Measurements from ENCODE around the gene ATF7. TPM values are rescaled to one million over a fixed set of nuclear protein-coding genes. Genes with fewer than 3 reads are reported as not detected.
A peak's percentile ranks its signal among the peaks of the same experiment; 100 is the strongest.

ATF7 gene
- total RNA-seq, 2 experiments from 2014 or later = 19.3 to 20.7 TPM

DNA sequence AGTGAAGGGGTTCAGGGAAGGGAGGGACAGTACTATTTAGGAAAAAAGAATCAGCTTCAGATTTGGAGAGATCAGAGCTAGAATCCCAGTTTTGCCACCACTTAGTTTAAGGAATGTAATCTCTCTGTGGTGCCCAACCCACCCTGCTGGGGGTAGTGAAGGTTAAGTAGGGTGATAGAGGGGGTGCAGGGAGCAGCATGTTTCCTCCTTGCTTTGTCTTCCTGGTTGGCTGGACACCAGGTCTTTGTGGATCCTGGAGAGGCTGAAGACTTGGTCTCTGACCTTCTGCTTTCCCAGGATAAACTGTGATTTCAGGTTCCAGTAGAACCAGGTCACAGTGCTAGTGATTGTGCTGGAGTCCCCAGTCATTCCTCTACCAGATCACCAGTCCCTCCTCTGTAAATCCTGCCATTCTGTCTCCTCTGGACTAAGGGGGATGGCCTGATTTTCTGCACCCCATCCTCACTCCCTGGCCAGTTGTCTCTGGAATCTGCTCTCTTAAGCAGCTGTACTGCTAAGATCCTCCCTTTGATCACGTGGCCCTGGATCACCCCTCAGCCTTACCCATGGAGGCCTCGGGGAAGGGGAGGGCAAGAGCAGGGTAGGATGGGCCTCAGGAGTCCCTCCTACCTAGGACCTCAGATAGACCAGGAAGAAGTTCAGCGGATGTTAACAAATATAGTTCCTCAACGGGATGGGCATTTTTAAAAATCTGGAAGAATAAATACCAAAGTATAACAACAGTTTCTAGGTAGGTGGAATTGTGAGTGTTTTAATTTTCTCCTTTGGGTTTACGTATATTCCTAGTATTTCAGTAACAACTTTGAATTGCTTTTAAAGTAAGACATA is 130.1 kb downstream of the ATF7 start:
- ChIA-PET CTCF (interaction anchor here (1.0 to 1.6 kb wide), 2 partner anchors 19 to 20 kb away, joined by 3 to 4 read pairs; no protein-coding TSS in a partner anchor), POLR2A (interaction anchor here (2.9 kb wide), 1 partner anchor 14 kb away, joined by 11 read pairs; no protein-coding TSS in a partner anchor)
- Mint-ChIP-seq H3K27me3 (no peaks in the 10 kb centered on the region), H3K4me3 (no peak overlapping the region), H3K9me3 (no peaks in the 10 kb centered on the region), H3K27ac (no peak overlapping the region), H3K36me3 (no peaks in the 10 kb centered on the region), H3K4me1 (ENCODE audit: low read depth) (peaks cover 43% of the 10 kb centered on the region)
- no peak for DNase-seq
- intact Hi-C loops (cut with micrococcal nuclease) = no loop called here

DNA sequence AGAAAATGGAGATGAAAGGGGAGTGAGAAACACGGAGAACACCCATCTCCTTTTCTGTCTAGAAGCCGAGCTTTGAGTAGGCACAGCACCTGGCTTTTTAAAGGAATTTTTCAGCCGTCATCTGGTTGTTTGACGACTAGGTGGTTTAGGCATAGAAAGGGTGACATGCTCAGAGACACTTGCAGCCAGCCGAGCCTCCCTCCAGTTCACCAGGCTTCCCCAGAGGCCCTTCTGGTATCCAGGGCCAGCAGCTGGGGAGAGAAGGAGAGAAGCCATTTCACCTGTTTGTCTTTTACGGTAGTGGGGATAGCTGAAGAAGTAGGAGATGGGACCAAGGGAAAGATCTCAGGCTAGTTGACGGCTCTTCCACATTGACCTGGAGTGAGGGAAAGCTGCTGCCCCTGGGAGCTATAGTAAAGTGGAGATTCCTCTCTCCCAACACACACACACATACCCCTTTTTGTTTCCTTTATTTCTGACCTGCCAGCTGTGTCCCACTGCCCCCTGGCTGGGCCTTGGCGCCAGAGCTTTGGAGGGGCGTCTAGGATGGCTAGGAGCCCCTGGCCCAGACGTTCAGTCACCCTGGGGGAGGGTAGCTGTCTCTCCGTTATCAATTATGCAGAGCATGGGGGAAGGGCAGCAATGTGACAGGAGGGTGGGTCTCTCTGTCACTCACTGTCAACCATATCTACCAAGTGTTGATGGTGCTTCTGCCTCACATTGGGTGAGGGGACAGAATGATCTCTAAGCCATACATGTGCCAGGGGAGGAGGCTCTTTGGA is 132.4 kb downstream of the ATF7 start:
- intact Hi-C loops (cut with micrococcal nuclease) = no loop called here
- H3K4me1 Mint-ChIP-seq (ENCODE audit: low read depth) = peaks cover 33% of the 10 kb centered on the region
- peak overlapping the region; percentile 76 for H3K27ac Mint-ChIP-seq
- DNase-seq = no peak
- H3K9me3 Mint-ChIP-seq = no peaks in the 10 kb centered on the region
- H3K27me3 Mint-ChIP-seq = no peaks in the 10 kb centered on the region
- POLR2A ChIA-PET = interaction anchor here (0.9 to 2.9 kb wide), 2 partner anchors 11 to 169 kb away, joined by 3 to 11 read pairs; no protein-coding TSS in a partner anchor
- H3K4me3 Mint-ChIP-seq = peak overlapping the region; percentile 80
- CTCF ChIA-PET = interaction anchor here (0.8 to 3.4 kb wide), 8 partner anchors 9 to 170 kb away, joined by 3 to 15 read pairs (median 3); no protein-coding TSS in a partner anchor
- H3K36me3 Mint-ChIP-seq = no peaks in the 10 kb centered on the region

DNA sequence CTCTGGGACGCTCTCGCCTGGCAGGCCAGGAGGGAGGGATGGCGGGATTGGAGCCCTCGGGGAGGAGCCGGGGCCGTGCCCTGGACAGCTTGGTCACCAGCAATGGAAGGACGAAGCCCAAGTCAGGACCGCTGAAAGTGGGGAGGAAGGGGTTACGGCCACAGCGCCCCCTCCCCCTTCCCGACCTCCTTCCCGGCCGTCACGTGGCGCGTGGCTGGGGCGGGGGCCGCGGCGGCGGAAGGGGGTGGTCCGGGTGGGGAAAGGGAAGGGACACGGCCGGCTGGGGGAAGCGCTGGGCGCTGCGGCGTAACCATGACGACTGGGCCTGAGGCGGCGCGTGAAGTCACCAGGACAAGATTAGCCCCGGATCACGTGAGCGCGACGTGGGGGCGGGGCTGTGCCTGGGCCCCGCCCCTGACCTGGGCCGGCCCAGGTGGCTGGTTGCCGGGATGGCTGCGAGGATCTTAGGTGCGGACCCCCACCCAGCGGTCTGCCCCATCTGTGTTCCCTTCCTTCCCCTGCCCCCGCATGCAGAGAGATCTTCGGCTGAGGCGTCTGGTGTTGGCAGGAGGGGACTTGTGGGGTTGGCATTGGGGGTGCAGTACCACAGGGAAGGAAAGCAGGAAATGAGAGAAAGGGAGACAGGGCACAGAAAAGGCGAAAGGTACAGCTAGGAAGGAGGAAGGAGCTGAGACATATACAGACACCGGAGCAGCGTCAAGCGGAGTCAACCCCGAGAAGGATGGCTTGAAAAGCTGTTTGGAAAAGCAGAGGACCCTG is 133.2 kb downstream of the ATF7 start:
- Mint-ChIP-seq H3K4me1 (ENCODE audit: low read depth) (peaks cover 26% of the 10 kb centered on the region), H3K4me3 (peak overlapping the region; percentile 80), H3K27me3 (no peaks in the 10 kb centered on the region), H3K36me3 (no peaks in the 10 kb centered on the region), H3K27ac (peak overlapping the region; percentile 76), H3K9me3 (no peaks in the 10 kb centered on the region)
- intact Hi-C loops (cut with micrococcal nuclease) = no loop called here
- ChIA-PET CTCF (interaction anchor here (0.8 to 3.4 kb wide), 8 partner anchors 8 to 169 kb away, joined by 3 to 15 read pairs (median 3); no protein-coding TSS in a partner anchor), POLR2A (interaction anchor here (0.6 to 2.9 kb wide), 2 partner anchors 11 to 39 kb away, joined by 3 to 11 read pairs; no protein-coding TSS in a partner anchor)
- DNase-seq = peak; percentile 92

DNA sequence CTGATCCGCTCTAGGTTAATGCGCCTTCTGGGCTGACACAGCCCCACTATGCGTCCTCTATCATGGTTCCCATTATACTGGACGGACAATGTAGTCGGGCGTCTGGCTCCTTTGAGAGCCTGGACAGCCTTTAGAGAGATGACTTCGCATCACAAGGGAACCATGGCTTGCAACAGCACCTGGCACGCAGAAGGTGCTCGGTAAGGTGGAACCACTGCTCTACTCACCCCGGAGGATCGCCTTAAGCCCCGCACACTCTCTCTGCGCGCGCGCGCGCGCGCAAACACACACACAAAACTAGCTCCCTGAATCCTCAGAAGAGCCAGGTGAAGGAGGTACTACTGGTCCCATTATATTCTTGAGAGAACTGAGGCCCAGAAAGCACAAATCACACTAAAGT is 134.0 kb downstream of the ATF7 start:
- ChIA-PET CTCF (interaction anchor here (0.7 to 3.4 kb wide), 4 partner anchors 9 to 140 kb away, joined by 4 to 15 read pairs (median 7); partner anchors contain the start of gene TARBP2), POLR2A (interaction anchor here (0.6 to 2.5 kb wide), 2 partner anchors 8 to 39 kb away, joined by 3 to 10 read pairs; partner anchors contain the start of genes MAP3K12 and TARBP2)
- peaks cover 22% of the 10 kb centered on the region for H3K4me1 Mint-ChIP-seq (ENCODE audit: low read depth)
- H3K36me3 Mint-ChIP-seq = no peaks in the 10 kb centered on the region
- no peaks in the 10 kb centered on the region for H3K27me3 Mint-ChIP-seq
- no peaks in the 10 kb centered on the region for H3K9me3 Mint-ChIP-seq
- intact Hi-C loops (cut with micrococcal nuclease) = no loop called here
- DNase-seq = no peak
- peak overlapping the region; percentile 80 for H3K4me3 Mint-ChIP-seq
- H3K27ac Mint-ChIP-seq = peak overlapping the region; percentile 4

DNA sequence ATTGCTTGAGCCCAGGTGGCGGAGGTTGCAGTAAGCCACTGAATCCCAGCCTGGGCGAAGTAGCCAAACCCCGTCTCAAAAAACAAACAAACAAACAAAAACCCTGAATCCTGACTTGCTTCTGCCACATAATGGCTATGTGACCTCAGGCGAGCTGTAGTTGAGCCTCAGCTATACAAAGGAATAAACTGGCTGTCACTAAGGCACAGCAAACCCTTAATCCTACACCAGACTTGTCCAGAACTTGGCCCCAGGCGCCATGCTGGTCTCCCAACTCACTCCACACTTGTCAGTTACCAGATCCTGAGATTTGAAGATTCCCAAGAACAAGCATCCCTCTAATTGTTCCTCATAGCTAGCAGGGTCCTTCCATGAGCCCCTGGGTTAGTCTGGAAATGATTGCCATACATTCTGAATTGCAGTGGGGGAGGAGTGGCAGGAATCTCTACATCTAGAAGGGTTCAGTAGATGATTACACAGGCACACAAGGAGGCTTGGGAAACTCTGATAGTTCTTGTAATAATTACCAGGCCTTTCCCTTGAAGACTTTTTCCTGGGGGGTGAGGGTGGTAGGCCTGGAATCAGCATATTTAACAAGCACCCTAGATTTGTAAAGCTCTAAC is 136.8 kb downstream of the ATF7 start:
- CTCF ChIA-PET = interaction anchor here (1.2 to 1.4 kb wide), 3 partner anchors 8 to 12 kb away, joined by 3 to 4 read pairs (median 3); partner anchors contain the start of gene TARBP2
- no peak for DNase-seq
- H3K27me3 Mint-ChIP-seq = no peaks in the 10 kb centered on the region
- H3K27ac Mint-ChIP-seq = peak overlapping the region; percentile 33
- no peak overlapping the region for H3K4me3 Mint-ChIP-seq
- POLR2A ChIA-PET = interaction anchor here (1.8 kb wide), 1 partner anchor 10 kb away, joined by 8 read pairs; the partner anchor contains the start of gene MAP3K12
- intact Hi-C loops (cut with micrococcal nuclease) = no loop called here
- peaks cover 22% of the 10 kb centered on the region for H3K4me1 Mint-ChIP-seq (ENCODE audit: low read depth)
- H3K9me3 Mint-ChIP-seq = no peaks in the 10 kb centered on the region
- H3K36me3 Mint-ChIP-seq = peaks cover 16% of the 10 kb centered on the region

DNA sequence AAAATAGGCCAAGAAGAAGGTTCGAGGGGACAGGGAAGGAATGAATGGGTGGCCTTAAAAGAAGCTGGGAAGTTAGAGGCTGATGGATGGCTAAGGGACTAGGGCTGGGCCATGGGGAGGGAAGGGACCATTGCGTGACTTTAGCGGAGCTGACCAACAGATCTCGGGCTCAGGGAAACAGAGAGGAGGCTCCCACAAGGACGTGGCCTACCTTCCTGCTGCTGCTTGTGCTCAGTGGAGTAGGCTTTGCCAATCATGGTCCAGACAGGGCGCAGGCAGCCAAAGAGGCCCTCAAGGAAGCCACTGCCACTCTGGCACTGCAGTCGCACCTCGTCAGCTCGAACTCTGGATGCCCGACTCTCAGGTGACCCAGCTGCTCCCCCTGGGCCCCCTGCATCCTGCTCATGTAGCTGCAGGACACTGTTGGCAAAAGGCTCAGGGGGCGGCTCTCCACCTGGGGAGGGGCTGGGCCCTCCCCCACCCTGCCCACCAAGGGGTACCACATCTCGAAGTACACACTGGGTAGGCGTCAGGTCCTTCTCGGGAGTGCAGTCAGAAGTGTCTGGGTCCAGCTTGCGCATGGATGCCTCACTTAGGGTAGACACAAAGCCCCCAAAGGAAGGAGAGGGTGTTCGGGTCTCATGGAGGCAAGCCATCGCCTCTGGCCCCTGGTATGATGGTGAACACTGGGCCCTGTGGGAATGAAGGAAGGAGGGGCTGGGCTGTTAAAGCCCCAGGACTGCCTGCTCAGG is 139.3 kb downstream of the ATF7 start:
- peak overlapping the region; percentile 13 for H3K27ac Mint-ChIP-seq
- DNase-seq = no peak
- intact Hi-C loops (cut with micrococcal nuclease) = no loop called here
- peaks cover 28% of the 10 kb centered on the region for H3K36me3 Mint-ChIP-seq
- no peaks in the 10 kb centered on the region for H3K9me3 Mint-ChIP-seq
- CTCF ChIA-PET = interaction anchor here (1.3 kb wide), 1 partner anchor 12 kb away, joined by 4 read pairs; the partner anchor contains the start of gene MAP3K12
- POLR2A ChIA-PET = interaction anchor here (1.8 kb wide), 1 partner anchor 12 kb away, joined by 8 read pairs; the partner anchor contains the start of gene MAP3K12
- H3K27me3 Mint-ChIP-seq = no peaks in the 10 kb centered on the region
- H3K4me3 Mint-ChIP-seq = no peak overlapping the region
- H3K4me1 Mint-ChIP-seq (ENCODE audit: low read depth) = peaks cover 7% of the 10 kb centered on the region

DNA sequence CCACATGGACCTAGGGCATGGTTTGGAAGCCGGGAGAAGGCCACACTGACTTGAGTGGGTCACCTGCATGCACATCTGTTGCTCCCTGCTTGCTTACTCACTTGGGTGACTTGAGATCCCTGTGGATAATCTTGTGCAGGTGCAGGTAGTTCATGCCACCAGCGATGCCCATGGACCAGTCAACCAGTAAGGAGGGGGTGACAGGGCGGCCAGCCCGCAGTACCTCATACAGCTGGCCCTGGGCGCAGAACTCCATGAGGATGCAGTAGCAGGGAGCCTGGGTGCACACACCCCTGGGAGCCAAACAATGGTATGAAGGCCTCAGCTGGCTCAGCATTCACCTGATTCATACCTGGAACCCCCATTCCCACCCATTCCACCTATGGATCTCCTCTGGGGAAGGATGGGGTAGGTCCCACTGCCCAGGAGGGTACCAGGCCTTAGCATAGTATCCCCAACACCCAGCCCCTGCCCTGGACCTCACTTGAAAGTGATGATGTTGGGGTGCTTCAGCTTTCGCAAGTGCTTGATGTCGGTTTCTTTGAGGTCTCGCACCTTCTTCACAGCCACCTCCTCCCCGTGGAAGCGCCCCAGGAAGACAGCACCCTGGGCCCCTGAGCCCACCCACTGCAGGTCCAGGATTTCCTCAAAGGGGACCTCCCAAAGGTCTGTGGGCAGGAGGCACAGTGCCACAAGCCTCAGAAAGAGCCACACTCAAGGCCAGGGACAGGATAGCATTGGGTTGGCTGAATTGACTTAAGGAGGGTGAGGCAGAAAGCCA is 140.0 kb downstream of the ATF7 start:
- peaks cover 4% of the 10 kb centered on the region for H3K4me1 Mint-ChIP-seq (ENCODE audit: low read depth)
- POLR2A ChIA-PET = no interaction called here
- H3K9me3 Mint-ChIP-seq = no peaks in the 10 kb centered on the region
- intact Hi-C loops (cut with micrococcal nuclease) = no loop called here
- peak overlapping the region; percentile 13 for H3K27ac Mint-ChIP-seq
- DNase-seq = no peak
- H3K36me3 Mint-ChIP-seq = peaks cover 31% of the 10 kb centered on the region
- H3K4me3 Mint-ChIP-seq = no peak overlapping the region
- H3K27me3 Mint-ChIP-seq = no peaks in the 10 kb centered on the region
- CTCF ChIA-PET = interaction anchor here (1.3 kb wide), 1 partner anchor 13 kb away, joined by 4 read pairs; the partner anchor contains the start of gene MAP3K12

DNA sequence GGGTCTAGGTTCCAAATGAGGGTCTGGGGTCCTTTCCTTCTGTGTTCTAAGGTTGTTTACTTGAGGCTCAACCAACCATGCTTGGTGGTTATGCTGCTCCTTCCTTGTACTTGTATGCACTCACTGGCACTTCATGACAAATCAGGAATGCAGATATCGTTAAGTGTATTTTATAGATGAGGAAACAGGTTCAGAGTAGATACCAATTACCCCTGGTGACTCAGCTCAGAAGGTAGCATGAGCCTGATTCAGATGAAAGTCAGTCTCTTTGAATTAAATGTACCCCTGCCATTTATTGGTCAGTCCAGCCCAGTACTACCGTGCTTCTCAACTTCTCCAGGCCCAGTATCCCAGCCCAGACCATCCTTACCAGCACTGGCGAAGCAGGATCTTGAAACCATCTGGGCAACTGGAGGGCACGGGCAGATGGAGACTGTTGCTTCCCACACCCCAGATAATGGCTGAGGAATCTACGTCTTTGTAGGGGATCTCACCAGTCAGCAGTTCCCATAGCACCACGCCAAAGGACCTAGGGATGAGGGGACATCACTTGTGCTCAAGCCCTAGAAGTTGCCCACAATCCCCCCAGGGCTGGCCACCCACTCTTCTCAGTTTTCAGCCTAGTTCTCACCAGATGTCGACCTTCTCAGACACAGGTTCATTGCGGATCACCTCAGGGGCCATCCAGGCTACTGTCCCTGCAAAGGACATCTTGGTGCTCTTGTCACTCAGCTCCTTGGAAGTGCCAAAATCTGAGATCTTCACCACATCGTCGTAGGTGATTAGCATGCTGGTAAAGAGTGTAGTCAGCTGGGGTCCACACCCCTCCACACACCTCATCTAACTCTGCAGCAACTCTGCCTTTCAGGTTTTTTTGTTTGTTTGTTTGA is 141.3 kb downstream of the ATF7 start:
- DNase-seq = no peak
- Mint-ChIP-seq H3K4me1 (ENCODE audit: low read depth) (peaks cover 4% of the 10 kb centered on the region), H3K27ac (no peak overlapping the region), H3K27me3 (no peaks in the 10 kb centered on the region), H3K36me3 (peaks cover 31% of the 10 kb centered on the region), H3K4me3 (no peak overlapping the region), H3K9me3 (no peaks in the 10 kb centered on the region)
- intact Hi-C loops (cut with micrococcal nuclease) = no loop called here
- ChIA-PET CTCF (interaction anchor here (1.1 kb wide), 1 partner anchor 9 kb away, joined by 3 read pairs; no protein-coding TSS in a partner anchor), POLR2A (no interaction called here)

DNA sequence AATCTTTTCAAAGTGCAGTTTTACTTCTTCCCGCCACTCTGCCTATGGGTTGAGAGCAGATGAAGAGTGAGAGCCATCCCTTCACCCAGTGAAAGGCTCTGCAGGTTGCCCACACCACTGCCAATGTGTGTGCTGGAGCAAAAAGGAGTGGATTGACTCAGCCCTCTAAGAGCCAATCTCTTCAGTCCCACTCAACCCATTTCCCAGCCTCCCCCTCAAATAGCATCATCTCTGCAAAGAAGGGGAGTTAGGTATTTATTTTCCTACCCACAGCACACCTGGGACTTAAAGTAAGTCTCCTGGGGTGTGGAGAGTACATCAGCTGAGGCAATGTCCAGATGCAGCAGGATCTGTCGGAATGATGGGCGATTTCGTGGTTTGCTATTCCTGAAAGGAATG is 142.2 kb downstream of the ATF7 start:
- H3K36me3 Mint-ChIP-seq = peaks cover 34% of the 10 kb centered on the region
- POLR2A ChIA-PET = interaction anchor here (1.2 to 2.1 kb wide), 2 partner anchors 9 to 15 kb away, joined by 5 to 8 read pairs; partner anchors contain the start of gene MAP3K12
- no peak overlapping the region for H3K4me3 Mint-ChIP-seq
- no peak overlapping the region for H3K27ac Mint-ChIP-seq
- H3K4me1 Mint-ChIP-seq (ENCODE audit: low read depth) = peaks cover 7% of the 10 kb centered on the region
- no peaks in the 10 kb centered on the region for H3K27me3 Mint-ChIP-seq
- H3K9me3 Mint-ChIP-seq = no peaks in the 10 kb centered on the region
- CTCF ChIA-PET = interaction anchor here (1.2 kb wide), 1 partner anchor 26 kb away, joined by 4 read pairs; no protein-coding TSS in a partner anchor
- intact Hi-C loops (cut with micrococcal nuclease) = no loop called here
- no peak for DNase-seq

Data from activated CD4-positive, alpha-beta memory T cell treated with anti-CD3 and anti-CD28 coated beads for 36 hours (primary cell).